ENCODE data around the gene MYRIP.

GRCh38 chr3:39801216-39801615 lies 8.2 kb upstream of the MYRIP start:
- no peak for TF ChIP-seq CTCF (IDR thresholded peaks at IDR 0.05; ENCODE audit: insufficient read depth, low read length, poor library complexity, severe bottlenecking)
- TF ChIP-seq EZH2phosphoT487 (conservative IDR thresholded peaks at IDR 0.05; ENCODE audit: low read length) = no peak

All from SU-DHL-6 (cell line).